ENCODE results near the gene SBF2.

- no peak for TF ChIP-seq CTCF (IDR thresholded peaks at IDR 0.05; ENCODE audit: borderline replicate concordance, extremely low read depth, low read length, poor library complexity, severe bottlenecking)
- no peak for TF ChIP-seq EZH2 (IDR thresholded peaks at IDR 0.05; ENCODE audit: borderline replicate concordance, low read depth, low read length, severe bottlenecking)
Observed at GRCh38 chr11:10064828-10065227, 229.2 kb downstream of the SBF2 start.
